ENCODE results near the gene PCSK2.
A peak's percentile ranks its signal among the peaks of the same experiment; 100 is the strongest.

PCSK2 gene

GRCh38 chr20:17488916-17489600, 262.2 kb downstream of the PCSK2 start:
- DNase-seq, result no peak

- no peak for DNase-seq
Measured at GRCh38 chr20:17490501-17490900, 263.7 kb downstream of the PCSK2 start.

- DNase-seq, result no peak
Measured at GRCh38 chr20:17491041-17491440, 264.2 kb downstream of the PCSK2 start.

GRCh38 chr20:17491488-17491887, 264.6 kb downstream of the PCSK2 start:
- DNase-seq, result no peak

GRCh38 chr20:17493173-17493572, 266.3 kb downstream of the PCSK2 start:
- DNase-seq, result no peak

GRCh38 chr20:17494201-17494600, 267.4 kb downstream of the PCSK2 start:
- no peak for DNase-seq

- no peak for DNase-seq
Measured at GRCh38 chr20:17495826-17496225, 269.0 kb downstream of the PCSK2 start.

GRCh38 chr20:17497821-17498580, 271.2 kb downstream of the PCSK2 start:
- DNase-seq, result no peak

GRCh38 chr20:17498641-17499040, 271.8 kb downstream of the PCSK2 start:
- no peak for DNase-seq

- no peak for DNase-seq
Measured at GRCh38 chr20:17499041-17499440, 272.2 kb downstream of the PCSK2 start.

GRCh38 chr20:17500271-17500670, 273.4 kb downstream of the PCSK2 start:
- no peak for DNase-seq

- no peak for DNase-seq
Measured at GRCh38 chr20:17500826-17501225, 274.0 kb downstream of the PCSK2 start.

- DNase-seq, result no peak
Measured at GRCh38 chr20:17501701-17502100, 274.9 kb downstream of the PCSK2 start.

GRCh38 chr20:17502105-17502504, 275.3 kb downstream of the PCSK2 start:
- no peak for DNase-seq

GRCh38 chr20:17503301-17504065, 276.6 kb downstream of the PCSK2 start:
- no peak for DNase-seq

GRCh38 chr20:17504066-17504897, 277.4 kb downstream of the PCSK2 start:
- no peak for DNase-seq

- DNase-seq, result peak; percentile 64
Measured at GRCh38 chr20:17504898-17505635, 278.2 kb downstream of the PCSK2 start.

GRCh38 chr20:17505636-17506517, 279.0 kb downstream of the PCSK2 start:
- no peak for DNase-seq

GRCh38 chr20:17507032-17507431, 280.2 kb downstream of the PCSK2 start:
- no peak for DNase-seq

- DNase-seq, result no peak
Measured at GRCh38 chr20:17507531-17507930, 280.7 kb downstream of the PCSK2 start.

GRCh38 chr20:17508756-17509155, 281.9 kb downstream of the PCSK2 start:
- no peak for DNase-seq
